GM13977 (cell line): ENCODE measurements around the gene VCX3B.
"Not testable (repeated sequence)": the region's sequence is repeated elsewhere in the genome, so short reads cannot be mapped to it uniquely, and the experiment has no call there.

Experiments
- DNase-seq: peaks from one replicate; pipeline ENCODE4 v3.0.0; 2012; ENCODE audit warnings: low spot score
- in situ Hi-C: fragments of 300-500 bp; cut with MboI; formaldehyde crosslinking; loops from one replicate; pipeline ENCODE4 v1.12.0; 2022; ENCODE audit warnings: low sequenced_read_pairs, low pct_unique_long_range_greater_than_20kb, mixed read lengths, inconsistent platforms; ENCODE audit not compliant: unreplicated experiment
- TF ChIP-seq, protein P1 (sequence below): IDR thresholded peaks from 2 replicates; pipeline ENCODE4 v1.5.1; 2012; ENCODE audit warnings: mild to moderate bottlenecking, control low read depth; ENCODE audit not compliant: insufficient read depth; ENCODE audit errors: extremely low read depth, missing control alignments

VCX3B gene

DNA sequence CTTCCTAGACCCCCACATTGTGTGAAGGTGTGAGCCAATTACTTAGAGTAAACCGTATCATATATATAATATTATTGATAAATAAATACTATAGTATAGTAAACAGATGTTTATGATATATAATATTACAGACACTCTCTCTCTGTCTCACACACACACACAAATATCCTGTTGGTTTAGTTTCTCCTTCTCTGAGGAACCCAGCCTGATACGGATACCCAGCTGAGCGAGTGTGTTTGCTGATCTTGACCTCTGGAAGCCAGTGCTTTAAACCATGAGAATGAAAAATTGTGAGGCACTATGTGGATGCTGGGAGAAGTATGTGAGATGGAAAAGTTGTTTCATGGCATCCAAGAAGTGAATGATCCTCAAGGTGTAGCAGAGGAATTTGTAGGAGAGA, at the start of gene VCX3B:
Gene VCX3B, plus strand, starts transcription at position 301 of the 400 bp plus-strand sequence. CDS start 621 bp downstream, outside the sequence.
- in situ Hi-C loops, DNase-seq: not testable (repeated sequence)

DNA sequence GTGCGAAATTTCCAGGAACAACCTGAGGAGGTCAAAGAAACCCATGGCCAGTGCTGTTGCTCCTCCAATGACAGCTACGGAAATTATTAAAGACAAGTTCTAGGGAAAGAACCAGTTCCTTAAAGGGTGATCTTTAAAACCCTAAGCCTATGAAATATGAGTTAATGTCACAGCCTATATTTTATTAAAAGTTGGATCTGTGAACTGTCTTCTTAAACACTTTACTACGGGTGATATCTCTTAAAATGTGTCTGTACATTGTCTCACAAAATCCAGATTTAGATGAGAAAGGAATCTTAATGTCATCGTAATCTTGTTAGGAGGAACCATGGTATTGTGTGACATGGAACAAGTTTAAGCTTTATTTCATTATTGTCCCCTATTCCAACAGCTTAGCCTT, 46.3 kb upstream of the VCX3B start:
- DNase-seq = no peak
- TF ChIP-seq, protein P1, sequence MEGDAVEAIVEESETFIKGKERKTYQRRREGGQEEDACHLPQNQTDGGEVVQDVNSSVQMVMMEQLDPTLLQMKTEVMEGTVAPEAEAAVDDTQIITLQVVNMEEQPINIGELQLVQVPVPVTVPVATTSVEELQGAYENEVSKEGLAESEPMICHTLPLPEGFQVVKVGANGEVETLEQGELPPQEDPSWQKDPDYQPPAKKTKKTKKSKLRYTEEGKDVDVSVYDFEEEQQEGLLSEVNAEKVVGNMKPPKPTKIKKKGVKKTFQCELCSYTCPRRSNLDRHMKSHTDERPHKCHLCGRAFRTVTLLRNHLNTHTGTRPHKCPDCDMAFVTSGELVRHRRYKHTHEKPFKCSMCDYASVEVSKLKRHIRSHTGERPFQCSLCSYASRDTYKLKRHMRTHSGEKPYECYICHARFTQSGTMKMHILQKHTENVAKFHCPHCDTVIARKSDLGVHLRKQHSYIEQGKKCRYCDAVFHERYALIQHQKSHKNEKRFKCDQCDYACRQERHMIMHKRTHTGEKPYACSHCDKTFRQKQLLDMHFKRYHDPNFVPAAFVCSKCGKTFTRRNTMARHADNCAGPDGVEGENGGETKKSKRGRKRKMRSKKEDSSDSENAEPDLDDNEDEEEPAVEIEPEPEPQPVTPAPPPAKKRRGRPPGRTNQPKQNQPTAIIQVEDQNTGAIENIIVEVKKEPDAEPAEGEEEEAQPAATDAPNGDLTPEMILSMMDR = no peak
- in situ Hi-C loops = no loop called here

DNA sequence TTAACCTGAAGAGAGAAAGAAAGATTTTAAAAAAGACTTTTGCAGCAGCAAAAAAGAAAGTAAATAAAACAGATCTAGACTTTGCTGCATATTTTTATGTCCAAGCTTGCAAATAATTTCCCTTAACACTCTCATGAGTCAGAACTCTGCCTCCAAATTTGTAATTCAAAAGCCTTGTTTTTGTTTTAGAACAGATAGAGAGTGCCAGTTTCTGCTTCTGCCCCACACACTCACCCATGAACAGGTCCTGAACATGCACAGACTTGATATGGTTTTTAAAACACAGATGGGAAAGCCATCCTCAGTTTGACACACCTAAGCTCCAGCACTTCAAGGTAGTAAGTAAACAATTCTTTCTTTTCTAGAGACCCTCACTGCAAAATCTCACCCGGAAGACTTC, 39.7 kb upstream of the VCX3B start:
- in situ Hi-C loops = no loop called here
- no peak for DNase-seq
- TF ChIP-seq, protein P1 = no peak

DNA sequence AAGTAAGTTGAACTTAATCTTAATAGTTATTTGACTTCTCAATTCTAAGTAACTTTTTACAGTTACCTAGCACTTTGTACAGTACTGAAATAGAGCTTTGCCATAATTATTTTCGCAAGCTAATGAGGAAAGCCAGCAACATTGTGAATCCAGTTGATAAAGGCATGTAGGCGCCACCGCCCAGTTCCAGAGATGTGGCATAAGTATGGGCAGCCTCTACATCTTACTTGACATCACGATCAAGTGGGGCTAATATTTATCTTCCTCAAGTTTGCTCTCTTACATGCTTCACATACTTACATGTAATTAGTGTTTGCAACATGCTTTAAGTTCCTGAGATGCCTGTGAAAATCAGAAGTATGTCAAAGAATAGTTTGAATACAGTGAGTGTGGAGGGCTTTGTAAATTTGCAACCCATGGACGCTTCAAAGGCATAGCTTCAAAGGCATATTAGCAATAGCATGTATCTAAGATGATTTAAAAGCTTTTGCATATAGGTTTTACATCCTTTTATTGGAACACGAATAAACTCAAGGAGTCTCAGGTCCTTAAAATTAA, 34.9 kb upstream of the VCX3B start:
- in situ Hi-C loops = no loop called here
- DNase-seq = no peak
- TF ChIP-seq, protein P1 = no peak

DNA sequence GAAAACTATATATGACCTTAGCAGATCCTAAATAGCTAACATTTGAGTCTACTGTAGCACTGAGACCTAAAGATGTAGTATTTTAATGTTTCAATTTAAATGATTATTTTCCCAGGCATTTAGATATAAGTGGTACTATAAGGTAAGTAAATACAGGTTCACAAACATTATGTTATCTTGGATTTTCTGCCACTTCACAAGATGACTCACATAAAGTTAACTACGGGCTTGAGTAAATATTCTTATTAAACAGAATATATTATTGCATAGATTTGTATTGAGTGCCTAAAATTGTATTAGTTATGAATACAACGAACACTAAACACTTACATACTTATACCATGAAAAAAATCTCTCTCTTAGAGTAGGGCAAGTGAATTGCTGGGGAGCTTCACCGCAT, 34.2 kb upstream of the VCX3B start:
- TF ChIP-seq, protein P1 = no peak
- DNase-seq = no peak
- in situ Hi-C loops = no loop called here

DNA sequence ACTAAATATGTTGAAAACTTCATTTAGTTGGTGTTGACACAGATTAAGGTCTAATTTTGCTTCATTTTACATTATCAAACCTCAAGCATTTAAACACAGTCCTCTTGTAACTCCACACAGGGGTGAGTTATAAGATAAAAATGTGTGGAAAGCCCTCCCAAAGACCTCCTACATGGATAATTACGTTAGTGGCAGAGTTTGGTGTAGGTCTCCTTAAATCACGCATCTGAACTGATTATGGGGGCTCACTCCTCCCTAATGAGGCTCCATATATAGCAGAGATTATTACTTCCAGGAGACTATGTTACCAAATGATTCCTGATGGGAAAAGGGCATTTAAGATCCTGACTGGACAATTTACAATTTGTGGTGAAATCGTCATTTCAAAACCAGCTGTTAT, 32.2 kb upstream of the VCX3B start:
- in situ Hi-C loops = no loop called here
- TF ChIP-seq, protein P1 = no peak
- DNase-seq = no peak

DNA sequence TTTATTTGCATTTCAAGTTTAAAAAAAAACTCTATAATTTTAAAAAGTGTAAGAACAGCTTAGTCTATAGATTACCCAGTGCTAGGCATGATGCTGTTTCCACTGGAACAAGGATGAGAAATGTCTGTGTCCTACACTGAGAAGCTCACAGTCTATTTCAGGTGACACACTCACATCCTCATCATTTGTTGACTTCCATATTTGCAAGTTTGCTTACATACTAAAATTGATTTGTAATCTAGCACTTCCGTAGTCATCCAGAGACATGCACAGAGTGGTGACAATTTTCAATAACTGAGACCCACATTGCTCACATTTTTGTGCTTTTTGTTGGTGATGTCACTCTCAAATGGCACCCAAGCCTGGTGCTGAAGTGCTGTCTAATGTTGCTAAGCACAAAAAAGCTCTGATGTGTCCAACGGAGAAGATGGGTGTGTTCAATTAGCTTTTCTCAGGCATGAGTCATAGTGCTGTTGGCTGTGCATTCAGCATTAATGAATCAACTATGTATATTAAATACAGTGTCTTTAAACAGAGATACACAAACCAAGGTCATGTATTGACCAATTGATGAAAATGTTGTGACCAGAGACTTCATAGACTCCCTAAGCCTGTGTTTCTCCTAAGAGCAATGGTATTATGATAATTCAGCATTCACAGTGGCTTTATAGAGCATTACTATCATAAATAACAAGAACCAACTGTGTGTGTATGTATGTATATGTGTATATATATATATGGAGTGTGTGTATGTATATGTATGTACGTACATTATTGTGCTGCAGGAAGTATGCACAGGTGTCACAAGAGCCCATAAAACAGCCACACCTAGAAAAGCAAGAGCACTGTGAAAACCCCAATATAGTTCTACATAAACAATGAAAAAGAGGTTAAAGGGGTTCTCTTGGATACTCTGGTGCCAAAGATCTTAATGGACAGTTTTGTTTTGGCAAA, 31.2 kb upstream of the VCX3B start:
- in situ Hi-C loops = no loop called here
- no peak for DNase-seq
- TF ChIP-seq, protein P1 = no peak
